Measurements from ENCODE around the gene TTC39B.

The TTC39B gene

DNA sequence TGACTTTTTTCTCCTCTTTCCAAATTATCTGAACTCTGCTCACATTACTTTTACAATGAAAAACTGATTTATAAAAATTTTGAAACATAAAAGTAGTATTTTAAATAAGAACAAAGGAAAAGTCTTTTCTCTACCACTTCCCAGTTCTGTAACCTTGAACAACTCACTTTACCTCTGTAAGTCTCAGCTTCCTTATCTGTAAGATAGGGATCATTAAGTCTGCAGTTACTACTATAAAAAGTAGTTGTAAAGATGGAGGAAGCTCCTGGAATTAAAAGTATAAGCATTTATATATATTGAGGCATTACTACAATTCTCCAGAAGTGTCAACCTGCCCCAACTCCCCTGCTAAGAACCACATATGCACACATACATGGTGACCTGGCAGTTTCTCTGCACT is 88.0 kb downstream of the TTC39B start:
- Histone ChIP-seq H3K4me3 (ENCODE audit: low read depth, low read length) (no peak overlapping the region), H3K9me3 (ENCODE audit: control insufficient read depth, insufficient read depth, low read depth, low read length) (no peaks in the 10 kb centered on the region), H3K36me3 (ENCODE audit: control insufficient read depth in 2 of 2, insufficient read depth in 1 of 2, low read length in 2 of 2) (no peaks in the 10 kb centered on the region), H3K27ac (ENCODE audit: extremely low read depth, low read depth, low read length) (no peak overlapping the region), H3K4me1 (ENCODE audit: control insufficient read depth, insufficient read depth, low read length) (no peaks in the 10 kb centered on the region)
- TF ChIP-seq, protein P1, sequence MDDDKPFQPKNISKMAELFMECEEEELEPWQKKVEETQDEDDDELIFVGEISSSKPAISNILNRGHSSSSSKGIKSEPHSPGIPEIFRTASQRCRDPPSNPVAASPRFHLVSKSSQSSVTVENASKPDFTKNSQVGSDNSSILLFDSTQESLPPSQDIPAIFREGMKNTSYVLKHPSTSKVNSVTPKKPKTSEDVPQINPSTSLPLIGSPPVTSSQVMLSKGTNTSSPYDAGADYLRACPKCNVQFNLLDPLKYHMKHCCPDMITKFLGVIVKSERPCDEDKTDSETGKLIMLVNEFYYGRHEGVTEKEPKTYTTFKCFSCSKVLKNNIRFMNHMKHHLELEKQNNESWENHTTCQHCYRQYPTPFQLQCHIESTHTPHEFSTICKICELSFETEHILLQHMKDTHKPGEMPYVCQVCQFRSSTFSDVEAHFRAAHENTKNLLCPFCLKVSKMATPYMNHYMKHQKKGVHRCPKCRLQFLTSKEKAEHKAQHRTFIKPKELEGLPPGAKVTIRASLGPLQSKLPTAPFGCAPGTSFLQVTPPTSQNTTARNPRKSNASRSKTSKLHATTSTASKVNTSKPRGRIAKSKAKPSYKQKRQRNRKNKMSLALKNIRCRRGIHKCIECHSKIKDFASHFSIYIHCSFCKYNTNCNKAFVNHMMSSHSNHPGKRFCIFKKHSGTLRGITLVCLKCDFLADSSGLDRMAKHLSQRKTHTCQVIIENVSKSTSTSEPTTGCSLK (tag by site-specific recombination; IDR thresholded peaks at IDR 0.05), result no peak
- TF ChIP-seq ZNF341 (tag by site-specific recombination; IDR thresholded peaks at IDR 0.05; ENCODE audit: low read depth) (no peak), ZNF132 (tag by site-specific recombination; IDR thresholded peaks at IDR 0.05; ENCODE audit: borderline replicate concordance) (no peak)
- ChIA-PET POLR2A (no interaction called here), CTCF (interaction anchor here (1.3 kb wide), 1 partner anchor 388 kb away, joined by 5 read pairs; no protein-coding TSS in a partner anchor)

DNA sequence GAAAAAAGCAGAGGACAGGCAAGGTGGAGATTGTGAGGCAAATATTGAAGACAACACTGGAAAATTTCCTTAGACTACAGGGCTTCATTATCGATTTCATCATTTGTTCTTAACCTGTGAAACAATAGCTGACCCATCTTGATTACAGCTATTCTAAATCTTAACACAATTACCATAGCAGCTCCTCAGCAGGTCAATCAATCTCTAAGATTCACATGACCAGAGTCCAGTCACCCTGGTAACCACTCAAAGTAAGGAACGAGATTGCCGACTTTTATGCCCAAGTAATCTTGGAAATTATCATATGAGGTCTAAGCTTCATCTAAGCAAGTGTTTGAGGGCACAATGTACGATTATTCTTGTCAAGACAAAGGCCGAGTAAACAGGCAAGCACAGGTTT is 93.8 kb downstream of the TTC39B start:
- ChIA-PET POLR2A (no interaction called here), CTCF (interaction anchor here (0.6 to 1.9 kb wide), 10 partner anchors 8 to 401 kb away, joined by 3 to 14 read pairs (median 4); no protein-coding TSS in a partner anchor)
- no peaks in the 10 kb centered on the region for H3K4me1 ChIP-seq (ENCODE audit: control insufficient read depth, insufficient read depth, low read length)
- no peak overlapping the region for H3K4me3 ChIP-seq (ENCODE audit: low read depth, low read length)
- no peaks in the 10 kb centered on the region for H3K36me3 ChIP-seq (ENCODE audit: control insufficient read depth in 2 of 2, insufficient read depth in 1 of 2, low read length in 2 of 2)
- no peaks in the 10 kb centered on the region for H3K9me3 ChIP-seq (ENCODE audit: control insufficient read depth, insufficient read depth, low read depth, low read length)
- no peak for TF ChIP-seq BCL11A (tag by site-specific recombination; IDR thresholded peaks at IDR 0.05; ENCODE audit: low read depth)
- no peak for TF ChIP-seq ZNF16 (tag by site-specific recombination; IDR thresholded peaks at IDR 0.05; ENCODE audit: low read depth)
- TF ChIP-seq ZNF585B (tag by site-specific recombination; IDR thresholded peaks at IDR 0.05), result no peak
- TF ChIP-seq ZNF48 (tag by site-specific recombination; IDR thresholded peaks at IDR 0.05), result no peak
- TF ChIP-seq, protein P2, sequence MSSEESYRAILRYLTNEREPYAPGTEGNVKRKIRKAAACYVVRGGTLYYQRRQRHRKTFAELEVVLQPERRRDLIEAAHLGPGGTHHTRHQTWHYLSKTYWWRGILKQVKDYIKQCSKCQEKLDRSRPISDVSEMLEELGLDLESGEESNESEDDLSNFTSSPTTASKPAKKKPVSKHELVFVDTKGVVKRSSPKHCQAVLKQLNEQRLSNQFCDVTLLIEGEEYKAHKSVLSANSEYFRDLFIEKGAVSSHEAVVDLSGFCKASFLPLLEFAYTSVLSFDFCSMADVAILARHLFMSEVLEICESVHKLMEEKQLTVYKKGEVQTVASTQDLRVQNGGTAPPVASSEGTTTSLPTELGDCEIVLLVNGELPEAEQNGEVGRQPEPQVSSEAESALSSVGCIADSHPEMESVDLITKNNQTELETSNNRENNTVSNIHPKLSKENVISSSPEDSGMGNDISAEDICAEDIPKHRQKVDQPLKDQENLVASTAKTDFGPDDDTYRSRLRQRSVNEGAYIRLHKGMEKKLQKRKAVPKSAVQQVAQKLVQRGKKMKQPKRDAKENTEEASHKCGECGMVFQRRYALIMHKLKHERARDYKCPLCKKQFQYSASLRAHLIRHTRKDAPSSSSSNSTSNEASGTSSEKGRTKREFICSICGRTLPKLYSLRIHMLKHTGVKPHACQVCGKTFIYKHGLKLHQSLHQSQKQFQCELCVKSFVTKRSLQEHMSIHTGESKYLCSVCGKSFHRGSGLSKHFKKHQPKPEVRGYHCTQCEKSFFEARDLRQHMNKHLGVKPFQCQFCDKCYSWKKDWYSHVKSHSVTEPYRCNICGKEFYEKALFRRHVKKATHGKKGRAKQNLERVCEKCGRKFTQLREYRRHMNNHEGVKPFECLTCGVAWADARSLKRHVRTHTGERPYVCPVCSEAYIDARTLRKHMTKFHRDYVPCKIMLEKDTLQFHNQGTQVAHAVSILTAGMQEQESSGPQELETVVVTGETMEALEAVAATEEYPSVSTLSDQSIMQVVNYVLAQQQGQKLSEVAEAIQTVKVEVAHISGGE (tag by site-specific recombination; conservative IDR thresholded peaks at IDR 0.05; ENCODE audit: low read depth), result no peak
- TF ChIP-seq ZNF654 (tag by site-specific recombination; IDR thresholded peaks at IDR 0.05; ENCODE audit: low read depth), result no peak
- TF ChIP-seq ZNF214 (tag by site-specific recombination; IDR thresholded peaks at IDR 0.05; ENCODE audit: borderline replicate concordance), result no peak
- no peak for TF ChIP-seq ZNF146 (tag by site-specific recombination; IDR thresholded peaks at IDR 0.05)
- no peak for TF ChIP-seq ZNF211 (tag by site-specific recombination; IDR thresholded peaks at IDR 0.05; ENCODE audit: low read depth)
- TF ChIP-seq ZNF529 (tag by site-specific recombination; IDR thresholded peaks at IDR 0.05; ENCODE audit: insufficient replicate concordance), result no peak
- TF ChIP-seq, protein P3, sequence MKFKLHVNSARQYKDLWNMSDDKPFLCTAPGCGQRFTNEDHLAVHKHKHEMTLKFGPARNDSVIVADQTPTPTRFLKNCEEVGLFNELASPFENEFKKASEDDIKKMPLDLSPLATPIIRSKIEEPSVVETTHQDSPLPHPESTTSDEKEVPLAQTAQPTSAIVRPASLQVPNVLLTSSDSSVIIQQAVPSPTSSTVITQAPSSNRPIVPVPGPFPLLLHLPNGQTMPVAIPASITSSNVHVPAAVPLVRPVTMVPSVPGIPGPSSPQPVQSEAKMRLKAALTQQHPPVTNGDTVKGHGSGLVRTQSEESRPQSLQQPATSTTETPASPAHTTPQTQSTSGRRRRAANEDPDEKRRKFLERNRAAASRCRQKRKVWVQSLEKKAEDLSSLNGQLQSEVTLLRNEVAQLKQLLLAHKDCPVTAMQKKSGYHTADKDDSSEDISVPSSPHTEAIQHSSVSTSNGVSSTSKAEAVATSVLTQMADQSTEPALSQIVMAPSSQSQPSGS (tag by site-specific recombination; IDR thresholded peaks at IDR 0.05; ENCODE audit: low read depth), result no peak
- TF ChIP-seq, protein P4, sequence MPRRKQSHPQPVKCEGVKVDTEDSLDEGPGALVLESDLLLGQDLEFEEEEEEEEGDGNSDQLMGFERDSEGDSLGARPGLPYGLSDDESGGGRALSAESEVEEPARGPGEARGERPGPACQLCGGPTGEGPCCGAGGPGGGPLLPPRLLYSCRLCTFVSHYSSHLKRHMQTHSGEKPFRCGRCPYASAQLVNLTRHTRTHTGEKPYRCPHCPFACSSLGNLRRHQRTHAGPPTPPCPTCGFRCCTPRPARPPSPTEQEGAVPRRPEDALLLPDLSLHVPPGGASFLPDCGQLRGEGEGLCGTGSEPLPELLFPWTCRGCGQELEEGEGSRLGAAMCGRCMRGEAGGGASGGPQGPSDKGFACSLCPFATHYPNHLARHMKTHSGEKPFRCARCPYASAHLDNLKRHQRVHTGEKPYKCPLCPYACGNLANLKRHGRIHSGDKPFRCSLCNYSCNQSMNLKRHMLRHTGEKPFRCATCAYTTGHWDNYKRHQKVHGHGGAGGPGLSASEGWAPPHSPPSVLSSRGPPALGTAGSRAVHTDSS (tag by site-specific recombination; IDR thresholded peaks at IDR 0.05), result no peak
- no peak overlapping the region for H3K27ac ChIP-seq (ENCODE audit: extremely low read depth, low read depth, low read length)
